Adrenal gland (tissue), 5 donors: ENCODE measurements around the gene THY1.

Experiments
- CTCF ChIP-seq, 6 experiments: fragments of 450-650 bp in 4 of 6; fragments of 200-600 bp in 2 of 6; sonication (generic) in 1 of 6; IDR thresholded peaks; 1 replicate in 5 of 6; 2 replicates in 1 of 6; pipeline versions ENCODE4 v1.5.1 to v1.8.0; 2016 to 2021; ENCODE audit warnings: antibody characterized with exemption in 6 of 6, mild to moderate bottlenecking in 2 of 6, moderate library complexity in 1 of 6
- POLR2A ChIP-seq, 2 donors: fragments of 450-650 bp; IDR thresholded peaks; one replicate each; pipeline ENCODE4 v1.6.1; 2017; ENCODE audit warnings: antibody characterized with exemption in 2 of 2, mild to moderate bottlenecking in 2 of 2, moderate library complexity in 1 of 2
- donor health status: DM: no; HTN: no; CAD: no.

- no peak for TF ChIP-seq CTCF (IDR thresholded peaks at IDR 0.05)
- TF ChIP-seq POLR2A (IDR thresholded peaks at IDR 0.05) = no peak
Measured at GRCh38 chr11:119404872-119405271, 18.1 kb downstream of the THY1 start.
